ENCODE measurements around the gene PROSER2. TPM values are rescaled to one million over a fixed set of nuclear protein-coding genes. Genes with fewer than 3 reads are reported as not detected.
A peak's percentile ranks its signal among the peaks of the same experiment; 100 is the strongest.

Gene PROSER2
- total and polyA plus RNA-seq, 9 of the 15 experiments (the other 6 are each of a cell fraction or from before 2014, with no cell fraction given) = 0.62 to 14.8 (median 2.9) TPM

DNA sequence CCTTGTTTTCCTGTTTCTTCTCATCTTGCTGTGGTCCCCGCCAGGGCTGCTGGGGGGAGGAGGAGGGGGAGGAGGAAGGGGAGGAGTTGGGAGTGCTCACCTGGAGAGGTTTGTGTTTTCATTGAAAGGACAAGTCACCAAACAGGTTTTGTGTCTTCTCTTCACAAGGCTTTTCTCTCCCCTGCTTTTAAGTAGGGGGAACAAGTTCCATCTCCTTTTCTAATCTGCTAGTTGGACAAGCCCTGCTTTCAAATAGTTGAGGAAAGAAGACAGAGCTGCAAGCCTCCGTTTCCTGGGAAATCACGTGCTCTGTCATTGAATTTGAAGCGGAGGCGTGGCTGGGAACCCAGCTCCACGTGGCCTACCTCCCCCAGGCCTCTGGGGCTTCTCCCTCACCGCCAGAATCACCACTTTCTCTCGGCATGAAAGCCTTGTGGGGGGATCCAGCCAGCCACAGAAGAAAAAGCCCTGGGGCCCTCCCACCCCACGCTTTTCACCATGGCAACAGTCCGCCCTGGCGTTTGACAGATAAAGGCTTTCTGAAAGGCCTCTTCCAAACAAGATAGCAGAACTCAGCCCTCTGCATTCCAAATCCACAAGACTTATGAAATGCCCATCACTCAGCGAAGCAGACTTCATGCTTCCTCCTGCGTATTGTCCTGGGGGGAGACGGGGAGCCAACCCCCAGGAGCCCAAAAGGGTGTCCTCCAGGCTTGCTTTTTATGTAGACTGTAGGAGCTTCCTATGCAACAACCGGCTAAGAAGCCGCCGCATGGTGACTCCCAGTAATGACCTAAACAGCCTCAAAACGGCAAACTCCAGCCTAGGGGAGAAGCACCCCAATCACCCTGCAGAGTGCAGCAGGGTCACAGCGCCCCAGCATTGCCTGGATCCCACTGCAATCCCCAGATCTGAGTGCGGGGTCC lies 51.7 kb downstream of the PROSER2 start (continued):
- TF ChIP-seq, protein P1, sequence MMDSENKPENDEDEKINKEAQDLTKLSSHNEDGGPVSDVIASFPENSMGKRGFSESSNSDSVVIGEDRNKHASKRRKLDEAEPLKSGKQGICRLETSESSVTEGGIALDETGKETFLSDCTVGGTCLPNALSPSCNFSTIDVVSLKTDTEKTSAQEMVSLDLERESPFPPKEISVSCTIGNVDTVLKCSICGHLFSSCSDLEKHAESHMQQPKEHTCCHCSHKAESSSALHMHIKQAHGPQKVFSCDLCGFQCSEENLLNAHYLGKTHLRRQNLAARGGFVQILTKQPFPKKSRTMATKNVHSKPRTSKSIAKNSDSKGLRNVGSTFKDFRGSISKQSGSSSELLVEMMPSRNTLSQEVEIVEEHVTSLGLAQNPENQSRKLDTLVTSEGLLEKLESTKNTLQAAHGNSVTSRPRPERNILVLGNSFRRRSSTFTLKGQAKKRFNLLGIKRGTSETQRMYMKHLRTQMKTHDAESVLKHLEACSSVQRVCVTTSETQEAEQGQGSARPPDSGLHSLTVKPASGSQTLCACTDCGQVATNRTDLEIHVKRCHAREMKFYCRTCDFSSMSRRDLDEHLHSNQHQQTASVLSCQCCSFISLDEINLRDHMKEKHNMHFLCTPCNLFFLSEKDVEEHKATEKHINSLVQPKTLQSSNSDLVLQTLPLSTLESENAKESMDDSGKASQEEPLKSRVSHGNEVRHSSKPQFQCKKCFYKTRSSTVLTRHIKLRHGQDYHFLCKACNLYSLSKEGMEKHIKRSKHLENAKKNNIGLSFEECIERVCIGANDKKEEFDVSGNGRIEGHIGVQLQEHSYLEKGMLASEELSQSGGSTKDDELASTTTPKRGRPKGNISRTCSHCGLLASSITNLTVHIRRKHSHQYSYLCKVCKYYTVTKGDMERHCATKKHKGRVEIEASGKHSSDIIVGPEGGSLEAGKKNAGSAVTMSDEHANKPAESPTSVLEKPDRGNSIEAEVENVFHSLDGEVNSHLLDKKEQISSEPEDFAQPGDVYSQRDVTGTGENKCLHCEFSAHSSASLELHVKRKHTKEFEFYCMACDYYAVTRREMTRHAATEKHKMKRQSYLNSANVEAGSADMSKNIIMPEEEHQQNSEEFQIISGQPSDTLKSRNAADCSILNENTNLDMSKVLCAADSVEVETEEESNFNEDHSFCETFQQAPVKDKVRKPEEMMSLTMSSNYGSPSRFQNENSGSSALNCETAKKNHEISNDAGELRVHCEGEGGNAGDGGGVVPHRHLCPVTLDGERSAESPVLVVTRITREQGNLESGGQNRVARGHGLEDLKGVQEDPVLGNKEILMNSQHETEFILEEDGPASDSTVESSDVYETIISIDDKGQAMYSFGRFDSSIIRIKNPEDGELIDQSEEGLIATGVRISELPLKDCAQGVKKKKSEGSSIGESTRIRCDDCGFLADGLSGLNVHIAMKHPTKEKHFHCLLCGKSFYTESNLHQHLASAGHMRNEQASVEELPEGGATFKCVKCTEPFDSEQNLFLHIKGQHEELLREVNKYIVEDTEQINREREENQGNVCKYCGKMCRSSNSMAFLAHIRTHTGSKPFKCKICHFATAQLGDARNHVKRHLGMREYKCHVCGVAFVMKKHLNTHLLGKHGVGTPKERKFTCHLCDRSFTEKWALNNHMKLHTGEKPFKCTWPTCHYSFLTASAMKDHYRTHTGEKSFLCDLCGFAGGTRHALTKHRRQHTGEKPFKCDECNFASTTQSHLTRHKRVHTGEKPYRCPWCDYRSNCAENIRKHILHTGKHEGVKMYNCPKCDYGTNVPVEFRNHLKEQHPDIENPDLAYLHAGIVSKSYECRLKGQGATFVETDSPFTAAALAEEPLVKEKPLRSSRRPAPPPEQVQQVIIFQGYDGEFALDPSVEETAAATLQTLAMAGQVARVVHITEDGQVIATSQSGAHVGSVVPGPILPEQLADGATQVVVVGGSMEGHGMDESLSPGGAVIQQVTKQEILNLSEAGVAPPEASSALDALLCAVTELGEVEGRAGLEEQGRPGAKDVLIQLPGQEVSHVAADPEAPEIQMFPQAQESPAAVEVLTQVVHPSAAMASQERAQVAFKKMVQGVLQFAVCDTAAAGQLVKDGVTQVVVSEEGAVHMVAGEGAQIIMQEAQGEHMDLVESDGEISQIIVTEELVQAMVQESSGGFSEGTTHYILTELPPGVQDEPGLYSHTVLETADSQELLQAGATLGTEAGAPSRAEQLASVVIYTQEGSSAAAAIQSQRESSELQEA (IDR thresholded peaks at IDR 0.05; ENCODE audit: low read depth) = no peak
- TF ChIP-seq SIN3B (IDR thresholded peaks at IDR 0.05; ENCODE audit: low read depth) (no peak), NR1H2 (CRISPR knock-in tag; IDR thresholded peaks at IDR 0.05) (no peak), HNRNPK (IDR thresholded peaks at IDR 0.05; ENCODE audit: low read depth, low read length, poor library complexity, severe bottlenecking) (no peak), ATF1 (CRISPR knock-in tag; IDR thresholded peaks at IDR 0.05) (no peak), ATF1 (tag; IDR thresholded peaks at IDR 0.05) (peak; percentile 19; the same call in 1 of the 2 replicates), EWSR1 (IDR thresholded peaks at IDR 0.05; ENCODE audit: borderline replicate concordance, low read depth, partially characterized antibody) (no peak), POLR2B (IDR thresholded peaks at IDR 0.05; ENCODE audit: low read depth, partially characterized antibody) (no peak), NFXL1 (CRISPR knock-in tag; IDR thresholded peaks at IDR 0.05) (no peak), SAFB2 (IDR thresholded peaks at IDR 0.05; ENCODE audit: borderline replicate concordance, low read depth, low read length, severe bottlenecking) (no peak), NCOR1 (IDR thresholded peaks at IDR 0.05) (peak; percentile 28; the same call in 1 of the 2 replicates), ZNF347 (CRISPR knock-in tag; IDR thresholded peaks at IDR 0.05; ENCODE audit: low read depth) (no peak), DDX20 (tag; IDR thresholded peaks at IDR 0.05; ENCODE audit: low read depth) (no peak)
- TF ChIP-seq, protein P2, sequence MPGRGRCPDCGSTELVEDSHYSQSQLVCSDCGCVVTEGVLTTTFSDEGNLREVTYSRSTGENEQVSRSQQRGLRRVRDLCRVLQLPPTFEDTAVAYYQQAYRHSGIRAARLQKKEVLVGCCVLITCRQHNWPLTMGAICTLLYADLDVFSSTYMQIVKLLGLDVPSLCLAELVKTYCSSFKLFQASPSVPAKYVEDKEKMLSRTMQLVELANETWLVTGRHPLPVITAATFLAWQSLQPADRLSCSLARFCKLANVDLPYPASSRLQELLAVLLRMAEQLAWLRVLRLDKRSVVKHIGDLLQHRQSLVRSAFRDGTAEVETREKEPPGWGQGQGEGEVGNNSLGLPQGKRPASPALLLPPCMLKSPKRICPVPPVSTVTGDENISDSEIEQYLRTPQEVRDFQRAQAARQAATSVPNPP (IDR thresholded peaks at IDR 0.05; ENCODE audit: borderline replicate concordance, insufficient read depth, insufficient read length) = no peak
- TF ChIP-seq, protein P3, sequence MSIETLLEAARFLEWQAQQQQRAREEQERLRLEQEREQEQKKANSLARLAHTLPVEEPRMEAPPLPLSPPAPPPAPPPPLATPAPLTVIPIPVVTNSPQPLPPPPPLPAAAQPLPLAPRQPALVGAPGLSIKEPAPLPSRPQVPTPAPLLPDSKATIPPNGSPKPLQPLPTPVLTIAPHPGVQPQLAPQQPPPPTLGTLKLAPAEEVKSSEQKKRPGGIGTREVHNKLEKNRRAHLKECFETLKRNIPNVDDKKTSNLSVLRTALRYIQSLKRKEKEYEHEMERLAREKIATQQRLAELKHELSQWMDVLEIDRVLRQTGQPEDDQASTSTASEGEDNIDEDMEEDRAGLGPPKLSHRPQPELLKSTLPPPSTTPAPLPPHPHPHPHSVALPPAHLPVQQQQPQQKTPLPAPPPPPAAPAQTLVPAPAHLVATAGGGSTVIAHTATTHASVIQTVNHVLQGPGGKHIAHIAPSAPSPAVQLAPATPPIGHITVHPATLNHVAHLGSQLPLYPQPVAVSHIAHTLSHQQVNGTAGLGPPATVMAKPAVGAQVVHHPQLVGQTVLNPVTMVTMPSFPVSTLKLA (conservative IDR thresholded peaks at IDR 0.05) = peak; percentile 99 to 100
- TF ChIP-seq, protein P4, sequence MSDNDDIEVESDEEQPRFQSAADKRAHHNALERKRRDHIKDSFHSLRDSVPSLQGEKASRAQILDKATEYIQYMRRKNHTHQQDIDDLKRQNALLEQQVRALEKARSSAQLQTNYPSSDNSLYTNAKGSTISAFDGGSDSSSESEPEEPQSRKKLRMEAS (CRISPR knock-in tag; IDR thresholded peaks at IDR 0.05) = peak; percentile 96
